Measurements from ENCODE around the gene IMMP2L. TPM values are rescaled to one million over a fixed set of nuclear protein-coding genes. Genes with fewer than 3 reads are reported as not detected.
"Not testable (repeated sequence)": the region's sequence is repeated elsewhere in the genome, so short reads cannot be mapped to it uniquely, and the experiment has no call there.

The IMMP2L gene
- total RNA-seq, 1 experiment from 2014 or later = 4.9 TPM

DNA sequence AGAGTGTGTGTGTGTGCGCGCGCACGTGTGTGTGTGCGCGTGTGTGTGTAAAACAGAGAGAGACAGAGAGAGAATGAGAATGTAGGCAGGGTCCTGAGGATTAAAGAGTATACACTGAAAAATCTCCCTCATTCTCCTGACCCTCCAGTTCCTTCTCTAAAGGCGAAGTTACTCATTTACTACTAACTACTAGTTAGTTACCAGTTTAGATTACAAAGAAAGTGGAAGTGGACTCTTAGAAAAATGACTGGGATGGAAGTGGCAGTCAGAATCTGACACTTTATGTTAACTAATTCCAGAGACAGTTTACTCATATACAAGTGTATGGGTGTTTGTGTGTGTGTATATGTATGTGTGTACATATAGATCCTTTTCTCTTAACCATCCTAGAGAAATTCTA is 617.8 kb downstream of the IMMP2L start:
- no peak for DNase-seq (ENCODE audit: low read depth)

DNA sequence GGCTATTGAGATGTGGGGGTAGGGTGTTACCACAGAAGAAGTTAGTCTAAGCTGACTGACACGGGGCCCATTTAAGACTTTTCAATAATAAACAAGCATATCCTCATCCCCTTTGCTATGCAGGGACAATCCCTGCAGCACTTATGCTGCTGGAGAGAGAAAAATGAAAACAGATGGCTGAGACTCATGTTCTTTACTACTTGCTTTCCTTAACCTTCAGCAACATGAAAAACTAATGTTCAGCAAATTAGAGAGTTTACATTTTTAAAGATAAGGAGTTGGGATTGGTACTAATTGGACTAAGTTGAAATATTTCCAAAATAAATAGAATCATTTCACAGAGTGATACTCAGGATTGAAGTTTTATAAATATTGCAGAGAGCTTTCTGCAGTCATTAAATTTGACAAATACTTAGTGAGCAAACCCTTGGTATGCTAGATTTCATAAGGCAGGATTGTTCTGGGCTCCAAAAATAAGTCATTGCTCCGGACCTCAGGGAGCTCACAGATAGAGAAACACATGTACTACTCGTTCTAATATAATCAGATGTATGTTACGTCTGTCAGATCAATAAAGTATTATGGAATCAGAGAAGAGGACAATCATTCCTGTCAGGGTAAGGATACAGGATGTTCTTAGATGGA is 618.5 kb downstream of the IMMP2L start:
- DNase-seq (ENCODE audit: low read depth) = no peak

DNA sequence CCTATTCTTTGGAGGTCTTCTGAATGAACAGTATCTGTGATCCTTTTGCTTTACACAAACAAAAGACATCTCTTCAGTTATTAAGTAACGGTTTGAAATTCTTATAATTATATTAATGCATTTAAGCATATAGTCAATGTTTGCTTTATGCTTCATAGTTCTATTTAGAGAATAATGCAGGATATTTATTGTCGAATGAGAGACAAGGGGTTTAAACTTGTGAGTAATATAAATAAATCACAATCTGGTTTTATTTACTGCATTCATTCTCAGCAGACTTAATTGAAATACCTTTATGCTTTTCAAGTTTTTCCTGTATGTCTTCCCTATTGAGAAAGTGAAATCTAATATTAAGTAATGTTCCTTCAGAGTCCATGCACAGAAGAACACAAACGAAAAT is 620.9 kb downstream of the IMMP2L start:
- DNase-seq (ENCODE audit: low read depth) = no peak

DNA sequence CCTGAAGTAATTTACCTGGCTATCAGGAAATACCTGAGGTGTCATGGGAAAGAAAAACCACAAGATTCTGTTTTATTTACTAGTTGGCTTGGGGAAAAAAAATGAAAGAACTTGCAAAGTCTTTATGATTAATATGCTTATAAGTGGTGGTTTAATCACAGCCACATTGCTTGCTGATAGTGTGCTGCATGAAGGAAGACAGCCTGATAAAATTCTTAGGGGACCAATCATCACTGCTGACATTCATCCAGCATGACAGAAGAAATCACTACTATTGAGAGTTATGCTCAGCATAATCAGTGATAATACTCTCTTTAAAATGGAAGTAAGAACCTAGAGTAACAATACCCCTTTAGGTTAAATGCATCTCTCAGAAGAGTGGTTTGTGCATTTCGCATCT is 621.5 kb downstream of the IMMP2L start:
- DNase-seq (ENCODE audit: low read depth) = no peak

DNA sequence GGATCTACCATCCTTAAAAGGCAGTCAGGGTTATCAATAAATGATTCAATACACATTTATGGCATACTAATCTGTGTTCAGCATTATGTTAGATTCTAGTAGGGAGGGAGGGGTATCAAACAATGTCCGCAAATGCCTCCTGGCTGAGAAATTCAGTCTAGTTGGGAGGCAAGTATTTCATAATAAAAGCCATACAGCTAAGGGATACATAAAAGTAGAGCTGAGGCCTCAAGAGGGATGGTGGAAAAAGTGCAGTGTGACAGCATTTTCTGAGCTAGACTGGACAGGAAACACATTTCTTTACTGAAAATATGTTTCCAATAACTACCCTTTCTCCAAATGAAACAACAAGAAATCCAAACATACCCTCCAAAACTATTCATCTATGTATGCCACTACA is 624.1 kb downstream of the IMMP2L start:
- DNase-seq (ENCODE audit: low read depth) = no peak

DNA sequence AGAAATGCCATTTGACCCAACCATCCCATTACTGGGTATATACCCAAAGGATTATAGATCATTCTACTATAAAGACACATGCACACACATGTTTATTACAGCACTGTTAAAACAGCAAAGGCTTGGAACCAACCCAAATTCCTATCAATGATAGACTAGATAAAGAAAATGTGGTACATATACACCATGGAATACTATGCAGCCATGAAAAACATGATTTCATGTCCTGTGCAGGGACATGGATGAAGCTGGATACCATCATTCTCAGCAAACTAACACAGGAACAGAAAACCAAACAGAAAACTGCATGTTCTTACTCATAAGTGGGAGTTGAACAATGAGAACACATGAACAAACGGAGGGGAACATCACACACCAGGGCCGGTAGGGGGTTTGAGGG is 625.6 kb downstream of the IMMP2L start:
- DNase-seq (ENCODE audit: low read depth) = not testable (repeated sequence)

DNA sequence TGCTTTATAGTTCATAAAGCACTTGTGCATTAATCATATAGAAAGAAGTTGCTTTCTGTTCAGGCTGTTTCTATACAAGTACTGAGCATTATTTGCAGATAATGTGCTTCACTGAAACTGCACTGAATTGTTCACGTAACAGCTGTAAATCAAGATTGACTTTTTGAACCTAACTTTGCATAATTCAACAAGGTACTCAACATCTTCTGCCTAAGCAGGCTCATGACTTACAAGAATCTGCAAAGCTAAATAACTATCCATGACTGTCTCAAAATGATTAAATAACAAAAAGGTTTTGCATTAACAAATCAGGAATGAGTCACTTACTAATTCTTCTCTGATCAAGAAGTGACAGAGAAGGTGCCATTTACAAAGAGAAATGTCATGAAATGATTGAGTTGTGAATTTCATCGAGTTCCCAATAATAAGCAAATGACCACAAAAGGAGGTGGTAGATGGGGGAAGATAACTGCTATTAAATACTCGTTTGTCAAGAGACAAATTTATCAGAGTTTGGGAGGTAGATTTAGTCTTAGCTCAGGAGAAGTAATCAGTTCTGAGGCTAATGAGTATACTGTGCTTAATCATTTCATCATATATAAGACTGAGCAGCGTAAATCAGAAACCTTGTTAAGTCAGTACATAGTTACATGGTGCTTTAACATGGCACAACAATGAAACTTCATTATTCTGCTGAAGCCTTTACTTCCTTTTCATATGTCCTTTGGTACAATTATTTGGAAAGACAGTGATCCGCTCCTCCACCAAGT is 632.6 kb downstream of the IMMP2L start:
- DNase-seq (ENCODE audit: low read depth) = no peak

DNA sequence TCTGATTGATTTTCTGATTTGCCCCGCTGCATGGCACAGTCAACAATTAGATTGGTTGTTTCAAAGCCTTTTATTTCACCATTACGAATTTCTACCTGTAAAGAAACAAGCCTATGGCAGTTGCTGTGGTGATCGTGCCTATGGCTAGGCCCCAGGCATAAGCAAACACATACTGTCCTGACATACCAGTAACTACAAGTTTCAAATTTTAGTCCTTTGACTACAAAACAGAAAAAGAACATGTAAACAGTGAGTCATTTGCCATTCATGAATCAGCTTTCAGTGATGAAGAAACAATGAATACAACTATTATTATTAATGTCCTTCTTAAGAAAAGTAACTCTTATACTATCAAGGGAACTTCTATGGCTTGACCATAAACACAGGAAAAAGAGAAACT is 639.4 kb downstream of the IMMP2L start:
- peak; percentile 47 for DNase-seq (ENCODE audit: low read depth)

DNA sequence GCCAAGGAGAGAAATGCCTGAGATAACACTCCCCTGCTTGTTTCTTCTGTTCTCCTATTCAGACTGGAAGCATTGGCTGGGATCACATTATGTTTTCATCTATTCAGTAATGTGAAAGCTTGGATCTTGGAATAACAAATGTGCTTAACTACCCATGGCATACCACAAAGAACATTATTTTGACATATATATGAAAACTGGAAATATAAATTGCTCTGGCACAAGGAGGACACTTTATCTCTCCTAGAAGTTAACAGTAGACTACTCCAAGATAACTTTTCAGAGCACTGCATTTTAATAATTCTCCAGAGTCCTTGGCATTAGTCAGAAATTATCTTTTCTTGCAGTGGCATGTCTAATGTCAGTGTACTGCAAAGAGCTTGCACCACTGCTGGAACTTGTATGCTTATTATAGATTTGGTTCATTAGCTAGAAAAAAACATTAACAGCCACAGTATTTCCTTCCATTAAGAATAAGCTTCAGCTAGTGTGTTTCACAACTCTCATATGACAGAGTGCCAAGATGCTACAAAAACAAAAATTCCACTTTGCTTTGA is 640.6 kb downstream of the IMMP2L start:
- DNase-seq (ENCODE audit: low read depth) = no peak

DNA sequence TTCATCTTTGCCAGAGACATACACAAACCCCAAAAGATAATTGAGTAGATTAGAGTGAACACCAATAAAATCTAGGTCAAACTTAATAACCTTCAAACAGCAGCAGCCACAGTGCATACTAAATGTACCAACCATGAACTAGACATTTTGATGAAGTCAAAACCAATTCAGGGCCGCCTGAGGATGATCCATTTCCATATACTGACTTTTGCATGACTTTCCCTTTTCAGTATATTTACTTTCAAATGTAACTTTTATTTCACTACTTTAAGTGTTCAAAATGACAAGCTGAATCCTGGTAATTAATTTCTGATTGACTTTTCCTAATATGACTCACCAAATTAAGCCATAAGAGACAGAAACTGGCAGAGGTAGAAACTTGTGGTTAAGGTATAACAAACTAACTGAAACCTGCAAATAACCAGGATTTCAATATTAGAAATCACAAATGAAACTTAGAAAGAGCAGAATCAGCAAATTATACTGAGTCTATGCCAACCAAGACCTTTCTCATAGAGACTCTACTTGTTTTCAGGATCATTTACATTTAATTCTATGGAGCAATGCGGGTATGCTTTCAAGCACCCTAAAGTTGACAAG is 643.2 kb downstream of the IMMP2L start:
- DNase-seq (ENCODE audit: low read depth) = no peak

DNA sequence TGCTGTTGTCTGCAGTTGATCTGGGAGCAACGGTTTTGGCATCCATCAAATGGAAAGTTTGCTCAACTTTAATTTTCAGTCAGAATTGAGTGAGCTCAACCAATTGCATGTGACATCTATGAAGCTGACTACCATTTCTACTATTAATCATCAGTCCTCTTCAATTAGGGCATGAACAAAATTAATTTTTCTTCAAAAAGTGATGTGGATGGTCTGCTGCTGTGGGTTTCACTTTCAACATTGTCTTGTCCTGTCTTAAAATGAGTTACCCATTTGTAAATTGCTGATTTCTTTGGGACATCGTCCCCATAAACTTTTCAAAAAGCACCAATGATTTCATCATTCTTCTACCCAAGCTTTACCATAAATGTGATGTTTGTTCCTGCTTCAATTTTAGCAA is 648.0 kb downstream of the IMMP2L start:
- no peak for DNase-seq (ENCODE audit: low read depth)

DNA sequence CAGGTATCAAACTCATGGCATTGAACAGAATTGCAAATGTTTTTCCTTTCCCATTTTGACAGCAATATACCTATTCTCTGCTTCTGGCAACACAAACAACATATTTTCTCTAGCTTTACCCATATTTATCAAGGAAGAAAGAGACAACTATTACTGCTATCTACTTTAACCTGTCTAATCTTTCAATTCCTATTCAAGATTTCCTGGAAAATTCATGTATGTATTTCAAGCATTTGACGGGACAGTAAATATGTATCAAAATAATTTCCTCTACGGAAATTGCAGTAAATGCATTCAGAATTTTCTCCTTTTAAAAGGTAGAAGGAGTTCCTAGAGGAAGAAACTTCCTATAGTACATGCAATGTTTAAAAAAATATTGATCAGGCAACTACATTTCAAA is 650.7 kb downstream of the IMMP2L start:
- no peak for DNase-seq (ENCODE audit: low read depth)

DNA sequence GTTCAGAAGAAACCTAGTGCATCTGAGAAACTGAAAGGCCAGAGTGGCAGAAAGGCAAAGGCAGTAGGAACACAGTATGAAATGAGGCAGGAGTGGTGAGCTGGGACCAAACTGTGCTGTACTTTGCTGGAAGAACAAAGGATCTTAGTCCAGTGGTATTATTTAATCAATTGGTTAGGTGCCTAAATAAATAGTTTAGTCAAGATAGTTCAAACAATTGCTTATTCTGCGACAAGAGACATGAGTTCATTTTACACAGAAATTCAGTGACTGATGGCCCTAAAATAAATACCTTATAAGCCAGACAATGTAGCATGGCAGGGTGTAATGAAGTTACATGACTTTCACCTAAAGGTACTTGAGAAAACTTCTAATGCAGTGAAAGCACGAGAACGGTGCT is 653.2 kb downstream of the IMMP2L start:
- no peak for DNase-seq (ENCODE audit: low read depth)

DNA sequence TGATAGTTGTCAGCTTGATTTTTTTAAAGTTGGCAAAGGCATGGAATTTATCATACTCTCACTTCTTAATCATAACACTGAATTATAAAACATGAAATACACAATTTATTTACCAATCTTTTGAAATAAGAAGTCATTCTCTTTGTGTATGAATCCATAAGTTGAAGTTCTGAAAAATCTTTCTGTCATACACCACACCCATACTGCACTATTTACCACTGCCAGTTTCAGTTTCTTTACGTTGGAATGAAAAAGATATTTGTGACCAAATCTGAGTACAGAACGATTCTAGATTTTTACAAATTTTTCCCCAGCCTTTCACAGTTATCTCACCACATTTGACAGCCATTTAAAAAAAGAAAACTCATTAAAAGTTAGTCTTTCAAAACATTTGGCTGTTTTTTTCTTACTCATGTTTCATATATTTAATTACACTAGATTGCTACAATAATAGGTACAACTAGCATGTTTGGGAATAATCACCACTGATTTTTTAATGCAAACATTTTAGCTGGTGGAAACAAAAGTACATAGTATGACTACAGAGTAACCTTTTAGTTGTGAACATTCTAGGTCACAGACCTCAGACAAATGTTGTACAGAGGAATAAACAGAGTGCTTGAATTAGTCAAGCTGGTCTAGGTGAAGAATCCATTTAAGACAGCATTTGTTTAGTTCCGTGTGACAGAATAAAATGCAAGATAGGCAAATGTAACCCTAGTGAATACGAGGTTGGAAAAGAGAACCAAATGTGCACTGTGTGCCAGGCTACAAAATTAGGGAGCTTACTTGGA is 656.3 kb downstream of the IMMP2L start:
- no peak for DNase-seq (ENCODE audit: low read depth)

DNA sequence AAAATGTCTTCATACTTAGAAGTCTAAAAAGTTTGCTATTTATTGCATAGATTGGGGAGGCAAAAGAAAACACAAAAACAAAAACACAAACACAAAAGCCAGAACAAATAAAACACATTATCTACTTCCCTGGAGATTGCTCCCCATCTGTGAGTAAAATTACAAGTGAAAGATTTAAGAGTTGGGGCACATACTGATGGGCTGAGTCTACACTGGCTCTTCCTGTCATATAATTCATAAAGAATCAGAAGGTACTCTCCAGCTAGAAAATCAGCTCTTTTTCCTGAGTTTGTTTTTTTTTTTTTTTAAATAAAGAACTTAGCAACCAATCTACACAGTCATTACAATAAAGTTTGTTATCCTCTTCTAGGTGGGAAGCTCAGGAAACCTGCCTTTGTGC is 663.8 kb downstream of the IMMP2L start:
- no peak for DNase-seq (ENCODE audit: low read depth)

DNA sequence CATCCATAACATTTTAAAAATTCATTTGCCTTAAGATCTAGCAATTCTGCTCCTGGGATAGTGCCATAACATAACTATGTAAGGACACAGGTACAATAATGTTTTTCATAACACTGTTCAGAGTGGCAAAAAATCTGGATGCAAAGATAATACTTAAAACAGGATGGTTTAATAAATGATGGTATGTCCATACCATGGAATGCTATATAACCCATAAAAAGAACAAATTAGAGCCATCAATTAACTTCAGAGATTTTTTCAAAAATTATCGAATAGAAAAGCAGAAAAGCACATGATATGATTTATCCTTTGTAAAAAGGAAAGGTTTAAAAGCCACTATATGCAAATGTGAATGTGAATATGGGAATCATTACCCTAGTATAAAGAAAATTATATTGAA is 664.8 kb downstream of the IMMP2L start:
- no peak for DNase-seq (ENCODE audit: low read depth)

DNA sequence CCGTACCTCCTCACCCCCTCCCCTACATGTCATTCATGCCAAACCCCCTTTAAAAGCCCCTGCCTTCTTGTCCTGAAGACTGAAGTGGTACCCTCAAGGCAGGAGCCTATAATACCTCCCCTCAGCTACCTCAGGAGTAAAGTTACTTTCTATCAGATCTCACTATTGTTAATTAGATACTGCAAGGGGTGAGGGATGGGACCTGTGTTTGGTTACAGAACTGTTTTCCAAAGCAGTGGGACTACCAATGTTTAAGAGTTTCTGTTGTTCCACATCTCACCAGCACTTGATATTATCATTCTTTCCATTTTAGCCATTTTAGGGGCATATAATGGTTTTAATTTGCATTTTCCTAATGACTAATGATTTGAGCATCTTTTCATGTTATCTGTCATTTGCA is 668.2 kb downstream of the IMMP2L start:
- no peak for DNase-seq (ENCODE audit: low read depth)

DNA sequence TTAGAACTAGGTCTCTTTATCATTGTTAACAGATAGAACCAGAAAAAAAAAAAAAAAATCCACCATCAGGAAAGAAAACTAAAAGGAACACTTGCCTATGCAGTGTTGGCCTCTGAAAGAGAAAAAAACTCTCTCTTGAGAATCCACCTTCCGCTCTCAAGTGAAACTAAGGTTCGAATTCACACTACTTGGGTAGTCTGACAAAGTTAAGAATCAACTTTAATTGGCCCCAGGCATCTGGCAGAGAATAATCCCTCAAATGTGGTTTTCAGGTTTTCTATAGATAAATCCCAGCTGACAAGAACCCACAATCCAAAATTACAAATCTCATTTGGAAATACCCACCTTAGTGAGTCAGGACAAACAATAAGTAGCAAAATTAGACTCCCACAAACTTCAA is 671.1 kb downstream of the IMMP2L start:
- DNase-seq (ENCODE audit: low read depth) = no peak

DNA sequence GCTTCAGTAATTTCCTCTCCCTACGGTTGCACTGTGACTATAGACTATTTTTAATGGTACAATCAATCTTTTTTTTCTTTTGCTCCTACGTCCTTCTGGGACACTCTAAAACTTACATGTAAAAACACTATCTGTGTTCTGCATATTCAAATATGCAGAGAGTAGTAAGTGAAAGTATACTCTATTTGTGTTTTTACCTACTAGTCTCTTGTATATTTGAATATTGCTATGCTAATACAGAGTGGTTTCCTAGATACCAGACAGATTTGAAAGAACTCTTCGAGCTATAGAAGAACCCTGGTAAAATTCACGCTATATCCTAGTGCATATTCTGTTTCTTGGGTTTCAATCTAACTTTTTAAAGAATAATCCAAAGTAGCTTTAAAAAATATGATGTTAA is 672.2 kb downstream of the IMMP2L start:
- DNase-seq (ENCODE audit: low read depth) = no peak

DNA sequence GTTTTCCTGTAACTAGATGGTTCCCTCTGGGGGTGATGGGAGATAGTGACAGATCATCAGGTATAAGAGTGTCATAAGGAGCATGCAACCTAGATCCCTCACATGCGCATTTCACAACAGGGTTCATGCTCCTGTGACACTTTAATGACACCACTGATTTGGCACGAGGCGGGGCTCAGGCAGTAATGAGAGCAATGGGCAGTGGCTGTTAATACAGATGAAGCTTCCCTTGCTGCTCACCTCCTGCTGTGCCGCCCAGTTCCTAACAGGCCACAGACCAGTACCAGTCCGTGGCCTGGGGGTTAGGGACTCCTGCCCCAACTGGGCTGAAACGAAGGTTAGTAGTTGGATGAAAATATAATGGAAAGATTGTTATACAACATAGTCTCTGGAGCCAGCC is 673.0 kb downstream of the IMMP2L start:
- no peak for DNase-seq (ENCODE audit: low read depth)

DNA sequence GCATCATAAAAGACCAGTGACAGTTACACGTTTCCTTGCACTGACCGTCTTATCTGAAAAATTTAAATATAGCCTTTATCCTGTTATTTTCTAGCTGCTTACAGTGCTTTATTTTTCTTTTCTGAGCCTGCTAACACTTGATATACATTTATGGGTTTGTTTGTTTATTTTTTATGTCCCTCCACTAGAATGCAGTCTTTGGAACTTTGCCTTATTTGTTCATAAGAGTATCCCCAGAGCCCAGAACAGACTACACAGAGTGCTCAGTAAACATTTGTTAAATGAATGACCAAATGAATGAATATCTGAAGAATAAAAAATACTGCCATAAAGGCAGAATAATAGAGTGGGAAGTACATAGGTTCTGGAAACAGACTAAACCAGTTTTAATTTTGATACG is 673.7 kb downstream of the IMMP2L start:
- no peak for DNase-seq (ENCODE audit: low read depth)

DNA sequence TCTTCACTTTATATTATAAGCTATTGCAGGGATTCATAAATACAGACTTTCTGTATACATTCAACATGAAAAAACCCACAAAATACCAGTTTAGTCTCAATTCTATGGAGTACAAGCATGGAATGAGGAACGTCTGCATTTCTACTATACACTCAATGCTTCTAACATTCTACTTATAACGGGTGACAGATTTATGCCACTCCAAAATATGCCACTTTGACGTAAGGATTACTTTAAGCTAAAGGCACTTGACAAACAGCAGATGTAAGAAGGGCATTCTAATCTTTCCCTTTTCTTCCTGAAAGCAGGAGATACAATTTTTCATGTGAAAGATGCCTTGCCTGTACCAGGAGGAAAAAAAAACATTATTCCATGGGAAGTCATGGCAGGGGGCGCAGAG is 676.8 kb downstream of the IMMP2L start:
- no peak for DNase-seq (ENCODE audit: low read depth)

Data from HT1080 (cell line).